WTC11 (cell line): Measurements from ENCODE around the gene AGBL4. TPM values are rescaled to one million over a fixed set of nuclear protein-coding genes. Genes with fewer than 3 reads are reported as not detected.

ENCODE experiments used
- ATAC-seq: fragments of 200-7000 bp; cut with Tn5 transposase; 2 replicates; pipeline ENCODE4 v1.10.0; 2021; ENCODE audit warnings: mild to moderate bottlenecking, moderate library complexity
- CTCF ChIA-PET: fragments of 300-600 bp; sonication (Branson Sonifier 250); formaldehyde crosslinking; loops from one replicate; lab custom pipeline; 2021; ENCODE audit warnings: antibody characterized with exemption; lab: Charles Lee
- POLR2A ChIA-PET: fragments of 350-600 bp; sonication (Branson Sonifier 250); formaldehyde crosslinking; loops from one replicate; lab custom pipeline; 2021; ENCODE audit warnings: antibody characterized with exemption; lab: Charles Lee
- DNase-seq: peaks from one replicate; pipeline ENCODE4 v3.0.0; 2021; ENCODE audit warnings: low spot score
- H3K27ac Mint-ChIP-seq: 2 replicates; pipeline ENCODE4 v1.8.0; 2021; ENCODE audit warnings: mixed read lengths
- H3K27me3 Mint-ChIP-seq: 2 replicates; pipeline ENCODE4 v1.8.0; 2021; ENCODE audit warnings: low read depth, mild to moderate bottlenecking, moderate library complexity, mixed read lengths
- H3K36me3 Mint-ChIP-seq: 2 replicates; pipeline ENCODE4 v1.8.0; 2021; ENCODE audit warnings: mixed read lengths
- H3K4me1 Mint-ChIP-seq: 2 replicates; pipeline ENCODE4 v1.8.0; 2022; ENCODE audit warnings: mixed read lengths
- H3K4me3 Mint-ChIP-seq: 2 replicates; pipeline ENCODE4 v1.8.0; 2021; ENCODE audit warnings: mild to moderate bottlenecking, moderate library complexity, mixed read lengths
- H3K9me3 Mint-ChIP-seq: 2 replicates; pipeline ENCODE4 v1.8.0; 2021; ENCODE audit warnings: mixed read lengths
- ARID4B ChIP-seq: sonication (generic); formaldehyde crosslinking; IDR thresholded peaks from 2 replicates; pipeline ENCODE4 v1.8.0; 2023; ENCODE audit warnings: missing genetic modification reagents, mild to moderate bottlenecking, borderline replicate concordance
- E2F1 ChIP-seq: sonication (generic); formaldehyde crosslinking; IDR thresholded peaks from 2 replicates; pipeline ENCODE4 v1.8.0; 2022; ENCODE audit warnings: mild to moderate bottlenecking, missing genetic modification reagents
- E2F4 ChIP-seq: sonication (generic); formaldehyde crosslinking; IDR thresholded peaks from 2 replicates; pipeline ENCODE4 v1.8.1; 2022; ENCODE audit warnings: low read depth, mild to moderate bottlenecking, moderate library complexity, missing genetic modification reagents, borderline replicate concordance
- FOXP1 ChIP-seq: sonication (generic); formaldehyde crosslinking; IDR thresholded peaks from 2 replicates; pipeline ENCODE4 v1.8.0; 2022; ENCODE audit warnings: missing genetic modification reagents, mild to moderate bottlenecking, moderate library complexity, borderline replicate concordance
- JUN ChIP-seq: sonication (generic); formaldehyde crosslinking; IDR thresholded peaks from 2 replicates; pipeline ENCODE4 v1.8.0; 2023; ENCODE audit warnings: mild to moderate bottlenecking, missing genetic modification reagents
- PREB ChIP-seq: sonication (generic); formaldehyde crosslinking; IDR thresholded peaks from 2 replicates; pipeline ENCODE4 v1.8.1; 2022; ENCODE audit warnings: mild to moderate bottlenecking, missing genetic modification reagents, moderate library complexity, borderline replicate concordance
- SMAD4 ChIP-seq: sonication (generic); formaldehyde crosslinking; IDR thresholded peaks from 2 replicates; pipeline ENCODE4 v1.8.0; 2022; ENCODE audit warnings: mild to moderate bottlenecking, missing genetic modification reagents
- USF1 ChIP-seq: sonication (generic); formaldehyde crosslinking; IDR thresholded peaks from 2 replicates; pipeline ENCODE4 v1.8.0; 2022; ENCODE audit warnings: mild to moderate bottlenecking, missing genetic modification reagents
- ZBTB43 ChIP-seq: sonication (generic); formaldehyde crosslinking; IDR thresholded peaks from 2 replicates; pipeline ENCODE4 v1.8.1; 2023; ENCODE audit warnings: mild to moderate bottlenecking, missing genetic modification reagents
- ZNF281 ChIP-seq: sonication (generic); formaldehyde crosslinking; IDR thresholded peaks from 2 replicates; pipeline ENCODE4 v1.8.0; 2023; ENCODE audit warnings: mild to moderate bottlenecking, missing genetic modification reagents
- total RNA-seq: library from RNA; stranded (reverse); gene quantifications from 3 replicates; pipeline ENCODE4 v1.2.3, GENCODE V29; 2021
- TF ChIP-seq, protein P1 (sequence below): fragments of 250-450 bp; sonication (Bioruptor Pico); IDR thresholded peaks from 2 replicates; pipeline ENCODE4 v2.1.2; 2022; ENCODE audit warnings: mild to moderate bottlenecking, moderate library complexity

Gene AGBL4
- total RNA-seq, 1 experiment from 2014 or later, result 0.87 TPM

GRCh38 chr1:49052102-49052501 is 971.7 kb downstream of the AGBL4 start (continued):
- TF ChIP-seq, protein P1, sequence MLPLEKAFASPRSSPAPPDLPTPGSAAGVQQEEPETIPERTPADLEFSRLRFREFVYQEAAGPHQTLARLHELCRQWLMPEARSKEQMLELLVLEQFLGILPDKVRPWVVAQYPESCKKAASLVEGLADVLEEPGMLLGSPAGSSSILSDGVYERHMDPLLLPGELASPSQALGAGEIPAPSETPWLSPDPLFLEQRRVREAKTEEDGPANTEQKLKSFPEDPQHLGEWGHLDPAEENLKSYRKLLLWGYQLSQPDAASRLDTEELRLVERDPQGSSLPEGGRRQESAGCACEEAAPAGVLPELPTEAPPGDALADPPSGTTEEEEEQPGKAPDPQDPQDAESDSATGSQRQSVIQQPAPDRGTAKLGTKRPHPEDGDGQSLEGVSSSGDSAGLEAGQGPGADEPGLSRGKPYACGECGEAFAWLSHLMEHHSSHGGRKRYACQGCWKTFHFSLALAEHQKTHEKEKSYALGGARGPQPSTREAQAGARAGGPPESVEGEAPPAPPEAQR (CRISPR knock-in tag), result no peak
- TF ChIP-seq SMAD4 (CRISPR knock-in tag) (no peak), E2F4 (no peak), ZBTB43 (CRISPR knock-in tag) (no peak)

DNA sequence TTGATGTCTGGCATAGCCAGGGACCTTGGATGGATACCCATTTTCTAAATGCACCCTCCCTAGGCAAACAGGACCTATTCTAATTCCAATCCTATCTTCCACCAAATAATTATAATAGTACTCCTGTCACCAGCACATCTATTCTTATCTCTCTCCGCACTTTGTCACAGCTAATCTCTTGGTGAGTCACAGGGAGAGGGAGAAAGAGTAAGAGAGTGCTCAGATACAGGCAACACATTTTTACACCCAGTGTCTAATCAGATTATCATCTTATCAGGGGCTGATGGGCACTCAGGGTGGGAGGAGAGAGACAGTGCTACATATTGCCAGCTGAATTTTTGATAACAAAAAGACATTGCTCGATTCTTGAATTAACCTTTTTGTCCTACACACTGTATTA is 972.1 kb downstream of the AGBL4 start:
- Mint-ChIP-seq H3K9me3 (no peaks in the 10 kb centered on the region), H3K4me3 (no peak overlapping the region), H3K4me1 (no peaks in the 10 kb centered on the region), H3K27ac (no peak overlapping the region), H3K36me3 (no peaks in the 10 kb centered on the region), H3K27me3 (no peaks in the 10 kb centered on the region)
- ChIA-PET POLR2A (no interaction called here), CTCF (no interaction called here)
- ATAC-seq (no peak), DNase-seq (no peak)
- TF ChIP-seq ZNF281, result no peak

GRCh38 chr1:49050041-49050440 is 973.7 kb downstream of the AGBL4 start:
- Mint-ChIP-seq H3K27ac (no peak overlapping the region), H3K4me3 (no peak overlapping the region), H3K9me3 (no peaks in the 10 kb centered on the region), H3K36me3 (no peaks in the 10 kb centered on the region), H3K4me1 (no peaks in the 10 kb centered on the region), H3K27me3 (no peaks in the 10 kb centered on the region)
- TF ChIP-seq USF1 (no peak), E2F1 (no peak)
- DNase-seq (no peak), ATAC-seq (no peak)
- CTCF ChIA-PET, result no interaction called here
- POLR2A ChIA-PET, result no interaction called here

DNA sequence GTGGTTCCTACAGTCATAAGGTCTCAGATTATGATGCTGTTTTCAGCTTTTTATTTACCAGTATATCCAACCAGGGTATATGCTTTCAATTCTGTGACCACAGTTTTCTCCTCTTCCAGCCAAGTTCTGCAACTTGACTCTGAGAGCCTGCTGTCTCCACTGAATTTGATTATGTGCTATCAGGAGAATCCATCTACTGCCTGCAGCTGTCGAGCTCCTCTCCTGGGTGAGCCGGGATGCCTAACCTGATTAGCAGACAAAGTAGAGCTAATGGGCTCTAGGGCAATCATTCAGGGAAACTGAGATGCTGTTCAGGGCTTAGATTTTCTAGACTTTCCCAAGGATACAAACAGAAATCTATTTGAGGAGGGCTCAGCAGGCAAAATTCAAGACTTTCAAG is 975.6 kb downstream of the AGBL4 start:
- ChIA-PET CTCF (interaction anchor here (1.6 kb wide), 1 partner anchor 12 kb away, joined by 5 read pairs; no protein-coding TSS in a partner anchor), POLR2A (no interaction called here)
- H3K4me1 Mint-ChIP-seq, result no peaks in the 10 kb centered on the region
- H3K36me3 Mint-ChIP-seq, result no peaks in the 10 kb centered on the region
- no peak overlapping the region for H3K4me3 Mint-ChIP-seq
- DNase-seq (no peak), ATAC-seq (no peak)
- no peaks in the 10 kb centered on the region for H3K27me3 Mint-ChIP-seq
- H3K27ac Mint-ChIP-seq, result no peak overlapping the region
- no peaks in the 10 kb centered on the region for H3K9me3 Mint-ChIP-seq
- TF ChIP-seq JUN (CRISPR knock-in tag), result no peak
- TF ChIP-seq FOXP1 (CRISPR knock-in tag), result no peak
- no peak for TF ChIP-seq PREB (CRISPR knock-in tag)
- TF ChIP-seq ARID4B, result no peak
- TF ChIP-seq, all 79 proteins: peak for 0
